Psoas muscle (tissue), 8 donors: Measurements from ENCODE around the gene TK1. TPM values are rescaled to one million over a fixed set of nuclear protein-coding genes. Genes with fewer than 3 reads are reported as not detected.

Experiments
- ATAC-seq, 4 donors: fragments of 200-7000 bp; cut with Tn5 transposase; one replicate each; pipeline ENCODE4 v1.9.1; 2020; ENCODE audit warnings: moderate library complexity in 3 of 4, mild to moderate bottlenecking in 2 of 4
- DNase-seq, 2 donors: peaks; one replicate each; pipeline ENCODE4 v3.0.0-alpha.2; 2020
- H3K27ac ChIP-seq: fragments of 200-600 bp; one replicate; pipeline ENCODE4 v1.8.0; 2022
- H3K27me3 ChIP-seq, 3 donors: fragments of 200-600 bp in 1 of 3; one replicate each; pipeline versions ENCODE4 v1.6.1 to v1.8.0; 2013 to 2022; ENCODE audit warnings: low read length in 2 of 3, mild to moderate bottlenecking in 2 of 3, moderate library complexity in 1 of 3; ENCODE audit not compliant: insufficient read depth in 3 of 3
- H3K36me3 ChIP-seq, 2 donors: fragments of 200-600 bp in 1 of 2; one replicate each; pipeline versions ENCODE4 v1.6.1 to v1.8.0; 2013 to 2022; ENCODE audit warnings: low read depth in 1 of 2, mild to moderate bottlenecking in 1 of 2, moderate library complexity in 1 of 2; ENCODE audit not compliant: insufficient read depth in 1 of 2
- H3K4me1 ChIP-seq: fragments of 200-600 bp; one replicate; pipeline ENCODE4 v1.8.0; 2022
- H3K4me3 ChIP-seq: fragments of 200-600 bp; one replicate; pipeline ENCODE4 v1.8.0; 2022; ENCODE audit warnings: mild to moderate bottlenecking
- H3K9me3 ChIP-seq: fragments of 200-600 bp; one replicate; pipeline ENCODE4 v1.8.0; 2022
- CTCF ChIP-seq: fragments of 200-600 bp; IDR thresholded peaks from one replicate; pipeline ENCODE4 v1.8.0; 2022; ENCODE audit warnings: antibody characterized with exemption
- WGBS, 3 donors: extraction: QIAGEN DNeasy Blood & Tissue Kit; methylation state at CpG; one replicate each; pipeline versions ENCODE4 v1.1.6 to v1.1.7; 2013; 5-methylcytosine and 5-hydroxymethylcytosine counted together
- intact Hi-C, 2 donors: fragments of 100-400 bp; cut with DNase I; formaldehyde crosslinking; loops; one replicate each; pipeline versions ENCODE4 v1.11.0 to v1.14.2; 2022
- polyA plus RNA-seq, 3 donors: library from polyadenylated mRNA; stranded (reverse); fragments of 200-250 nt; gene quantifications; one replicate each; pipeline ENCODE4 v1.2.3, GENCODE V29; 2013
- total RNA-seq, 4 donors: library from RNA; stranded (reverse); fragmentation: NEBNext Ultra II Directional in 2 of 4; extraction: Animal tissue kit (Norgen Biotek cat#: 25700) in 2 of 4; gene quantifications; one replicate each; pipeline versions ENCODE4 v1.2.1 to v1.2.4, GENCODE V29; 2021 to 2023
- donor health status: healthy with polysubstance abuse.
- donor health status: DM: no; HTN: no; CAD: no; lungs with moderate emphysema.
- donor health status: Bipolar disorder and iron deficiency.
- donor health status: healthy.
- donor health status: DM: yes; HTN: yes; CAD: no.
- donor health status: DM: no; HTN: no; CAD: no.
- donor health status: DM: no; HTN: no; CAD: no.
- donor health status: DM: yes; HTN: yes; CAD: no.

Gene TK1
- total and polyA plus RNA-seq, 7 donors, result 0.68 to 3.1 (median 1.5) TPM

GRCh38 chr17:78230252-78230962 is 43.6 kb upstream of the TK1 start:
- Histone ChIP-seq H3K27me3 (peaks cover 0 to 39% (median 20%) of the 10 kb centered on the region in 3 donors), H3K9me3 (no peaks in the 10 kb centered on the region), H3K36me3 (no peaks in the 10 kb centered on the region), H3K4me3 (no peak overlapping the region), H3K27ac (no peak overlapping the region), H3K4me1 (no peaks in the 10 kb centered on the region)
- WGBS, 3 donors, result 74 to 80% (median 77%) methylated on average over 13 of the region's 13 CpGs
- DNase-seq (no peak), ATAC-seq (no peak)
- no peak for TF ChIP-seq CTCF
- intact Hi-C loops, result no loop called here

GRCh38 chr17:78228176-78228575 is 41.3 kb upstream of the TK1 start:
- DNase-seq (no peak), ATAC-seq (no peak)
- no peak overlapping the region for H3K4me3 ChIP-seq
- no peaks in the 10 kb centered on the region for H3K9me3 ChIP-seq
- peaks cover 0 to 37% (median 20%) of the 10 kb centered on the region in 3 donors for H3K27me3 ChIP-seq
- no peaks in the 10 kb centered on the region for H3K36me3 ChIP-seq
- no peak overlapping the region for H3K27ac ChIP-seq
- TF ChIP-seq CTCF, result no peak
- 93 to 96% (median 95%) methylated on average over 4 of the region's 4 CpGs for WGBS, 3 donors
- H3K4me1 ChIP-seq, result no peaks in the 10 kb centered on the region
- intact Hi-C loops, result no loop called here

- TF ChIP-seq CTCF, result no peak
- no peaks in the 10 kb centered on the region for H3K4me1 ChIP-seq
- H3K27ac ChIP-seq, result no peak overlapping the region
- 36 to 55% (median 37%) methylated on average over 10 of the region's 10 CpGs for WGBS, 3 donors
- DNase-seq (no peak), ATAC-seq (peak; percentile 44 to 71 (median 67))
- H3K27me3 ChIP-seq, result peaks cover 0 to 30% (median 16%) of the 10 kb centered on the region in 3 donors
- H3K36me3 ChIP-seq, result no peaks in the 10 kb centered on the region
- H3K4me3 ChIP-seq, result no peak overlapping the region
- H3K9me3 ChIP-seq, result no peaks in the 10 kb centered on the region
- intact Hi-C loops, result no loop called here
Measured at GRCh38 chr17:78227455-78227916, 40.6 kb upstream of the TK1 start.

GRCh38 chr17:78226759-78227454 is 40.1 kb upstream of the TK1 start:
- Histone ChIP-seq H3K4me1 (no peaks in the 10 kb centered on the region), H3K36me3 (no peaks in the 10 kb centered on the region), H3K4me3 (no peak overlapping the region), H3K9me3 (no peaks in the 10 kb centered on the region), H3K27me3 (peaks cover 0 to 25% (median 11%) of the 10 kb centered on the region in 3 donors), H3K27ac (no peak overlapping the region)
- 33 to 45% (median 37%) methylated on average over 20 of the region's 20 CpGs for WGBS, 3 donors
- ATAC-seq (peak in 1 of 4 donors; percentile 30), DNase-seq (no peak)
- intact Hi-C loops, result no loop called here
- TF ChIP-seq CTCF, result no peak
